ENCODE results near the gene TIMM10B.

GRCh38 chr11:6530848-6531247 is 49.5 kb downstream of the TIMM10B start:
- no peak for TF ChIP-seq CTCF (IDR thresholded peaks at IDR 0.05)
- TF ChIP-seq POLR2A (IDR thresholded peaks at IDR 0.05) = no peak

Measured in heart left ventricle (tissue), 13 donors.